Activated CD8-positive, alpha-beta T cell treated with anti-CD3 and anti-CD28 coated beads, Interleukin-2, amount 10 ng/mL, durations not matched to agents 7 days and 5 days (primary cell): Measurements from ENCODE around the gene SUSD2. TPM values are rescaled to one million over a fixed set of nuclear protein-coding genes. Genes with fewer than 3 reads are reported as not detected.
"Not testable (repeated sequence)": the region's sequence is repeated elsewhere in the genome, so short reads cannot be mapped to it uniquely, and the experiment has no call there.

Source experiments
- ATAC-seq: fragments of 150-1000 bp; cut with Tn5 transposase; one replicate; pipeline ENCODE4 v1.10.0; 2021; ENCODE audit warnings: moderate library complexity
- CTCF ChIA-PET: fragments of 350-600 bp; sonication (Branson Sonifier 250); formaldehyde crosslinking; loops from one replicate; lab custom pipeline; 2021; ENCODE audit warnings: antibody characterized with exemption; lab: Charles Lee
- POLR2A ChIA-PET: fragments of 350-600 bp; sonication (Branson Sonifier 250); formaldehyde crosslinking; loops from one replicate; lab custom pipeline; 2021; ENCODE audit warnings: antibody characterized with exemption; lab: Charles Lee
- DNase-seq: peaks from one replicate; pipeline ENCODE4 v3.0.0-alpha.2; 2020
- H3K27ac Mint-ChIP-seq: one replicate; pipeline ENCODE4 v1.8.0; 2021; ENCODE audit warnings: mild to moderate bottlenecking, mixed read lengths
- H3K27me3 Mint-ChIP-seq: one replicate; pipeline ENCODE4 v1.8.0; 2021; ENCODE audit warnings: low read depth, mixed read lengths
- H3K36me3 Mint-ChIP-seq: one replicate; pipeline ENCODE4 v1.8.0; 2021; ENCODE audit warnings: low read depth, mixed read lengths
- H3K4me1 Mint-ChIP-seq: one replicate; pipeline ENCODE4 v1.8.0; 2021; ENCODE audit warnings: low read depth, mixed read lengths
- H3K4me3 Mint-ChIP-seq: one replicate; pipeline ENCODE4 v1.8.0; 2021; ENCODE audit warnings: mild to moderate bottlenecking, mixed read lengths
- H3K9me3 Mint-ChIP-seq: one replicate; pipeline ENCODE4 v1.8.0; 2022; ENCODE audit warnings: mixed read lengths; ENCODE audit not compliant: insufficient read depth
- total RNA-seq, 2 experiments: library from RNA; stranded (reverse); gene quantifications; one replicate each; pipeline ENCODE4 v1.2.3, GENCODE V29; 2021

Gene SUSD2, protein sequence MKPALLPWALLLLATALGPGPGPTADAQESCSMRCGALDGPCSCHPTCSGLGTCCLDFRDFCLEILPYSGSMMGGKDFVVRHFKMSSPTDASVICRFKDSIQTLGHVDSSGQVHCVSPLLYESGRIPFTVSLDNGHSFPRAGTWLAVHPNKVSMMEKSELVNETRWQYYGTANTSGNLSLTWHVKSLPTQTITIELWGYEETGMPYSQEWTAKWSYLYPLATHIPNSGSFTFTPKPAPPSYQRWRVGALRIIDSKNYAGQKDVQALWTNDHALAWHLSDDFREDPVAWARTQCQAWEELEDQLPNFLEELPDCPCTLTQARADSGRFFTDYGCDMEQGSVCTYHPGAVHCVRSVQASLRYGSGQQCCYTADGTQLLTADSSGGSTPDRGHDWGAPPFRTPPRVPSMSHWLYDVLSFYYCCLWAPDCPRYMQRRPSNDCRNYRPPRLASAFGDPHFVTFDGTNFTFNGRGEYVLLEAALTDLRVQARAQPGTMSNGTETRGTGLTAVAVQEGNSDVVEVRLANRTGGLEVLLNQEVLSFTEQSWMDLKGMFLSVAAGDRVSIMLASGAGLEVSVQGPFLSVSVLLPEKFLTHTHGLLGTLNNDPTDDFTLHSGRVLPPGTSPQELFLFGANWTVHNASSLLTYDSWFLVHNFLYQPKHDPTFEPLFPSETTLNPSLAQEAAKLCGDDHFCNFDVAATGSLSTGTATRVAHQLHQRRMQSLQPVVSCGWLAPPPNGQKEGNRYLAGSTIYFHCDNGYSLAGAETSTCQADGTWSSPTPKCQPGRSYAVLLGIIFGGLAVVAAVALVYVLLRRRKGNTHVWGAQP
- 1 to 10 TPM; 1.3 to 1.9 TPM for total RNA-seq

DNA sequence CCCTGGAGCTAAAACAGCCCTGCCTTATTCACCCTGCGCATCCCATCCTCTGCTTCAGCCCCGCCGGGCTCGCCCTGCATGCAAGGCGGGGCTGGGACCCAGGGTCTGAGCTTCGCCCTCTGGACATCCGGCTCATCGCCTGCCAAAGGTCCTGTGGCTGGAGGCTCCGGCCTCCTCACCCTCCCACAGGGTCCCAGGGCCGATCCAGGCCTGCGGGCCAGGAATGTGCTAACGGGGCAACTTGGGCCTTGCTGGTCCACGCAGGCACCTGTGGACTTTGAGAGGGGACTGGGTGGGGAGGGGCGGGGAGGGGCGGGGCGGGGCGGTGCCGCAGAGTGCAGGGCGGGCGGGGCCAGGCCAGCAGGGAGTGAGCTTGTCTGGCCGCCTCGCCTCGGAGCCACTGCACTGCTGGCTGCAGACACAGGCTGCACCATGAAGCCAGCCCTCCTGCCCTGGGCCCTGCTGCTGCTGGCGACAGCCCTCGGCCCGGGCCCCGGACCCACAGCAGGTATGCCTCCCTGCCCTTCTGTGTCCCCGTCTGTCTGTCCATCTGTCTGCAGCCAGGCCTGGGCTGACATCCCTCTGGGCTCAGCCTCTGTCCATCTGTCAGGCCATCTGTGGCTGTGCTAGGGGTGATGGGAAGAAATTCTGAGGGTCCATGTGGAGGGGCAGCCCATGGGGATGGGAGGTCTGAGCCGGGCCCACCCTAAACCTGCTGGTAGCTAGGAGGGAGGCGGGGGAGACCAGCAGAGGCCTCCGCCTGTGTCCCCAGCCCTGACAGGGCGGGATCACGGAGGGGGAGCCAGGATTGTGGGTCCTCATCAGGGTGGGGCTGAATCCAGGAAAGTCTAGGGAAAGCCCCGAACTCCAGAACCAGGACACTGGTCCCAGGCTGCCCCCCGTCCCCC lies at the start of gene SUSD2:
Gene SUSD2, plus strand, starts transcription at position 400 of the 908 bp plus-strand sequence. Its CDS starts 33 bp downstream, at position 433.
- peaks cover 7% of the 10 kb centered on the region for H3K36me3 Mint-ChIP-seq

DNA sequence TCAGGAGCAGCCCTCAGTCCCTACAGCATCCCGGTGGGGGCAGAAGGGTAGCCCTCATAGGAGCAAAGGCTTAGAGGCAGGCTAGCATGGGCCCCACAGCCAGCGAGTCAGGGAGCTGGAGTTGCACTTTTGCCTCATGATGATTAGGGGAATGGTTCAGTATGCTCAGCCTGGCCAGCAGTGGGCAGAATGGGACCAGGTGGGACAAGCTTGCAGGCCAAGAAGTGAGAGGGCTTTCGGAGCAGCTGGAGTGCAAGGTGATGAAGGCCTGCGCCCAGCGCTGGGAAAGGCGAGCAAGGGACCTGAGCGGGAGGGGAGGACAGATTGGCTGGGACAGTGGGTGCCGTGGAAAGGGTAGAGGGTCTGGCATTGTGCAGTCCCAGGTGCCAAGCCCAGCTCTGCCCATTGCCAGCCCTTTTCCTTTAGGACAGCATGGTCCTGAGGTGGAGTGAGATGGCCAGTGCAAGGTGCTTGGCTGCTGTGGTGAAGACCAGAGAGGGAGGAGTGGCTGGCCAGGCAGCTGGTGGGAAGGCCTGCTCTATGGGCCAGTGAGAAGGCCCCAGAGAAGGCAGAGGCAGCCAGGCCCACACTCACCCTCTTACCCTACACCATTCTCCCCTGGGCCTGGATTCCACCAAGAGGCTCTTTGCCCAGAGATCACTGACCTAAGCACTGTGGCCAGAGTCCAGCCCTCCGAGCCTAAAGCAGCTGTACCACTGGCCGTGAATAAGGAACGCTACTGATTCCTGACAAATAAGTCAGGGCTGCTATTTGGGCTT lies 47.9 kb upstream of the SUSD2 start:
- Mint-ChIP-seq H3K9me3 (no peaks in the 10 kb centered on the region), H3K36me3 (peaks cover 40% of the 10 kb centered on the region), H3K4me1 (peaks cover 32% of the 10 kb centered on the region), H3K27ac (peak overlapping the region; percentile 71), H3K4me3 (no peak overlapping the region), H3K27me3 (no peaks in the 10 kb centered on the region)
- ChIA-PET CTCF (interaction anchor here (0.6 to 7.8 kb wide), 12 partner anchors 13 to 109 kb away, joined by 3 to 132 read pairs (median 4); no protein-coding TSS in a partner anchor), POLR2A (interaction anchor here (0.6 to 0.9 kb wide), 2 partner anchors 20 to 41 kb away, joined by 3 read pairs; no protein-coding TSS in a partner anchor)
- peak; percentile 57 for DNase-seq
- ATAC-seq, result peak; percentile 44

More for the DNA sequence above, at the start of gene SUSD2:
- Mint-ChIP-seq H3K27me3 (no peaks in the 10 kb centered on the region), H3K9me3 (no peaks in the 10 kb centered on the region), H3K27ac (no peak within 1 kb of the TSS), H3K4me1 (no peaks in the 10 kb centered on the region), H3K4me3 (no peak within 1 kb of the TSS)
- ATAC-seq, result no peak
- POLR2A ChIA-PET, result no interaction called here
- CTCF ChIA-PET, result interaction anchor here (0.5 to 1.4 kb wide), 2 partner anchors 25 to 178 kb away, joined by 3 to 5 read pairs; no protein-coding TSS in a partner anchor
- no peak for DNase-seq

DNA sequence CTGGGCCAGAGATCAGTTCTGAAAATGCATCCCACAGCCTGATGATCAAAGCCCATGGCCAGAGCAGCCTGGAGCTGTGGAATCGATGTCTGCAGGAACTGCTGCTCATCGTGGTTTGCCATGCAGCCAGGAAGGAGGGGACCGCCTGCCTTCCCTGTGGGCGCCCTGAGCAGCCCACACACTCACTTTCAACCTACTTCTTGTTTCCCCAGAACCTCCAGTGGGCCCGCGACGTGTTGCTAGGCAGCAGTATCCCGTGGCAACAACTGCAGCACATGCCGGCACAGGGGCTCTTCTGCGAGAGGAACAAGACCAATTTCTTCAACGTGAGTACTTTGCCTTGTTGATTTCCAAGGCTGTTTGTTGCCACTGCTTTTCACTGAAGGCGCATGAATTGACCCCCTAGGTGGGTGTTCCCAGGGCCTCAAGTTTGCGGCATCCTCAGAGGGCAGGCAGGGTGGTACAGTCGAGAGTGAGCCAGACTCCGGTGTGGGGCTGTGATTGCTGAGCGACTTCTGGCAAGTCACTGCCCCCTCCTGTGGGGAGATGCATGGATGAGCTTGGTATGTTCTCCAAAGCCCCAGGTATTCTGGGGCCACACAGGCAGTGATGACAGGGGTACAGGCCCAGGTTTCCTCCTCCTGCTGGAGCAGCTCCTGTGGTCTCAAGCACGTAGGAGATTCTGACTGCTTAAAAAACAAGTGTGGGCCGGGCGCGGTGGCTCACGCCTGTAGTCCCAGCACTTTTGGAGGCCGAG lies 47.0 kb upstream of the SUSD2 start:
- ChIA-PET POLR2A (interaction anchor here (0.7 to 1.2 kb wide), 2 partner anchors 22 to 23 kb away, joined by 3 to 5 read pairs; no protein-coding TSS in a partner anchor), CTCF (interaction anchor here (4.6 to 7.8 kb wide), 2 partner anchors 21 to 41 kb away, joined by 47 to 132 read pairs; no protein-coding TSS in a partner anchor)
- no peak overlapping the region for H3K4me3 Mint-ChIP-seq
- DNase-seq, result peak; percentile 84
- peaks cover 31% of the 10 kb centered on the region for H3K4me1 Mint-ChIP-seq
- H3K9me3 Mint-ChIP-seq, result no peaks in the 10 kb centered on the region
- peak; percentile 80 for ATAC-seq
- no peaks in the 10 kb centered on the region for H3K27me3 Mint-ChIP-seq
- H3K27ac Mint-ChIP-seq, result peak overlapping the region; percentile 65
- peaks cover 48% of the 10 kb centered on the region for H3K36me3 Mint-ChIP-seq

DNA sequence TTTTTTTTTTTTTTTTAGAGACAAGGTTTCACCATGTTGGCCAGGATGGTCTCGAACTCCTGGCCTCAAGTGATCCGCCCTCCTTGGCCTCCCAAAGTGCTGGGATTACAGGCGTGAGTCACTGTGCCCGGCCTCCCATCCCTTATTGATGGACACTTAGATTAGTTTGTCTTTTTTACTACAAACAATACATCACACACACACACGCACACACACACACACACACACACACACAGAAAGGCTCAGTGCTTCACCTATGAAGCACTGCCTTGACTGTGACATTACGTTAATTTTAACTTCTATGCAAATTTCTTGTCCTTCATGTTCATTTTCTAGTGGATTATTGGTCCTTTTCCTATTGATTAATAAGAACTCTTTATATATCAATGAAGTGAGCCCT lies 44.8 kb upstream of the SUSD2 start:
- peaks cover 50% of the 10 kb centered on the region for H3K4me1 Mint-ChIP-seq
- not testable (repeated sequence) for H3K27ac Mint-ChIP-seq

DNA sequence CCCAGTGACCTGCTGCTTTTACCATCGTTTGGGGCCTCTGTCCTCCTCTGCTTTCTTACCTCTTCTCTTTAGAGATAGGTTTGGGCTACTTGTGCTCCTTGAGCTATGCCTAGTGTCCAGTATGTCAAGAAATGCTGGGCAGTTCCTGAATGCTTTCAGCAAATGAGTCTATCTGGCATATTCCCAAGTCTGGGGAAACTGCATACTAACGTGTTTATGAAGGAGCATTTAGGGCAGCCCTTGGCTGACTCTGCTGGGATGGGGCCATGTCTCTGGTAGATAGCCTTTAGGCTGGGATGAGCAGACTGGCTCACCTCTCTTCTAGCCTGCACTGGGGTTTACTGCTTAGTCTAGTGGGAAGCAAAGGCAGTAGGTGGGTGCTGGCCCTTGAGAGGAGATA lies 43.7 kb upstream of the SUSD2 start:
- Mint-ChIP-seq H3K36me3 (peaks cover 58% of the 10 kb centered on the region), H3K9me3 (no peaks in the 10 kb centered on the region), H3K27ac (no peak overlapping the region), H3K27me3 (no peaks in the 10 kb centered on the region), H3K4me1 (peaks cover 60% of the 10 kb centered on the region), H3K4me3 (no peak overlapping the region)
- POLR2A ChIA-PET, result no interaction called here
- CTCF ChIA-PET, result interaction anchor here (7.8 kb wide), 1 partner anchor 18 kb away, joined by 132 read pairs; no protein-coding TSS in a partner anchor
- ATAC-seq, result no peak
- no peak for DNase-seq

More for the DNA sequence above, 44.8 kb upstream of the SUSD2 start:
- H3K36me3 Mint-ChIP-seq, result peaks cover 53% of the 10 kb centered on the region
- H3K27me3 Mint-ChIP-seq, POLR2A ChIA-PET, H3K9me3 Mint-ChIP-seq, H3K4me3 Mint-ChIP-seq, DNase-seq, ATAC-seq: not testable (repeated sequence)
- CTCF ChIA-PET, result interaction anchor here (0.6 to 7.8 kb wide), 2 partner anchors 19 to 241 kb away, joined by 3 to 132 read pairs; no protein-coding TSS in a partner anchor

DNA sequence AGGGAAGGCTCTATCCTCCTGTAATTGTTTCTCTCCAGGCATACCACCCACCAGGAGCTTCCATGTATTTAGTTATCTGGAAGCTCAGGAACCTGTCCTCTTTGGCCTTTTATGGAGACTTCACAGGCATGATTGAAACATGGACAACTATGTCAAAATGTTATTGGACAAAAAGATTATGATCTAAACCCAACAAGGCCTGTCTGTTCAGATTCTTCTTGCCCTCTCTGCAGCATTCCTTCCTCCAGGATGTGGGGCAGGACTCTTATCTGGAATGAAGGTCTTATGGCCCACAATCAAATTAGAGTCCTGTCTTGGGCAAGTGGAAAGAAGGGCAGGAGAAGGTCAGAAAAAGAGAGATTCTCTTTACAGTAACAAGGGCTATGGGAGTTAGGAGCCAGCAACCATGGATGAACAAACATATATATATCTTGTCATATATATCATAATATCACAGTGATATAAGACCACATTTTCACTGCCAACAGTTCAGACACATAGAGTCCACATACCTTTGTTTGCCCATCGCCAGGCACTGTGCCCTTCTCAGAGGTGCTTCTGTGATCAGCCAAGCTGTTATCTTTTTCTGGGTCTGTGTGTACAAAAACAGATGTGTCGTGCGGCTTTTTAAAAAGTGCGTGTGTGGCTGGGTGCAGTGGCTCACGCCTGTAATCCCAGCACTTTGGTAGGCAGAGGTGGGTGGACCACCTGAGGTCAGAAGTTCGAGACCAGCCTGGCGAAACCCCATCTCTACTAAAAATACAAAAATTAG lies 42.5 kb upstream of the SUSD2 start:
- CTCF ChIA-PET, result interaction anchor here (7.8 kb wide), 1 partner anchor 17 kb away, joined by 132 read pairs; no protein-coding TSS in a partner anchor
- peaks cover 61% of the 10 kb centered on the region for H3K36me3 Mint-ChIP-seq
- no peaks in the 10 kb centered on the region for H3K9me3 Mint-ChIP-seq
- peaks cover 61% of the 10 kb centered on the region for H3K4me1 Mint-ChIP-seq
- DNase-seq, result no peak
- no peak overlapping the region for H3K27ac Mint-ChIP-seq
- ATAC-seq, result no peak
- H3K27me3 Mint-ChIP-seq, result no peaks in the 10 kb centered on the region
- no peak overlapping the region for H3K4me3 Mint-ChIP-seq
- POLR2A ChIA-PET, result interaction anchor here (1.9 kb wide), 1 partner anchor 18 kb away, joined by 14 read pairs; no protein-coding TSS in a partner anchor

DNA sequence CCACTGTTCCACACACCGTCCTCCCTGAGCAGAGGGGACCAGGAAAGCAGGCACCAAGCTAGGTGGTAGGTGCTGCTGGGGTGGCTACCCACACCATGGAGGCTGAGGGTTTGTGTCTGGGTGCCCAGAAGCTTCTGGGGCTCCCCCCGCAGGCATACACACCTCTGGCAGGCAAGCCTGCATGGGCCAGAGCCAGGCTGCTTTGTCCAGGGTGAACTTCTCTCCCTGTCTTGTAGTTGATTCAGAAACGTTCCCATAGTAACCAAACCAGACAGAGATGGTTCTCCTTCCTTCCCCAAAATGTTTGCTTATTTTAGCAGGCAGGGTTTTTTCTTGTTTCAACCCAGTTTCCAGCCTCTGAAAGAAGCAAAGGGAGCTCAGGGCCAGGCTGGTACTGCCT lies 40.9 kb upstream of the SUSD2 start:
- Mint-ChIP-seq H3K36me3 (peaks cover 56% of the 10 kb centered on the region), H3K9me3 (no peaks in the 10 kb centered on the region), H3K27me3 (no peaks in the 10 kb centered on the region), H3K27ac (peak overlapping the region; percentile 21), H3K4me1 (peaks cover 66% of the 10 kb centered on the region), H3K4me3 (no peak overlapping the region)
- POLR2A ChIA-PET, result interaction anchor here (0.8 to 1.9 kb wide), 3 partner anchors 11 to 17 kb away, joined by 3 to 14 read pairs (median 3); no protein-coding TSS in a partner anchor
- CTCF ChIA-PET, result interaction anchor here (0.9 to 3.4 kb wide), 2 partner anchors 17 to 35 kb away, joined by 3 to 32 read pairs; no protein-coding TSS in a partner anchor
- DNase-seq (no peak), ATAC-seq (no peak)

DNA sequence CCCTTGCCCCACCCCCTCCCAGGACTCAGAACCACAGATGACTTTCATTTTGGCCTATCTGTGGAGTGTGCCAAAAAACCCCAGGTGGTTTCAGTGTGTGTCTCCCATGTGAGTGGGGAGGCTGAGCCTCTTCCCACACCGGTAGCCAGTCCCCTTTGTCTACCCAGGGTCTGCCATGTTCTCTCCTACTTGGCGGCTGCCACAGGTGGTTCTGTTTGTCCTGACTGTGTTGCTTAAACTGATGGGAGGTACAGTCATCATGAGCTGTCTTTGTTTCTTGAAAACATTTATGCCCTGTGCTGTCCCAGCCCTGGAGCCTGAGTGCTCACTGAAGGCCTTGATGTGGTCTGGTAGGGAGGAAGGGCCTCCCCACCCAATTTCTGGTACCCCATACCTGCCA lies 39.7 kb upstream of the SUSD2 start:
- no peaks in the 10 kb centered on the region for H3K9me3 Mint-ChIP-seq
- H3K36me3 Mint-ChIP-seq, result peaks cover 47% of the 10 kb centered on the region
- H3K4me3 Mint-ChIP-seq, result peak overlapping the region; percentile 47
- DNase-seq (peak; percentile 41), ATAC-seq (peak; percentile 62)
- POLR2A ChIA-PET, result interaction anchor here (0.6 to 1.2 kb wide), 2 partner anchors 12 to 15 kb away, joined by 3 read pairs; no protein-coding TSS in a partner anchor
- H3K27ac Mint-ChIP-seq, result peak overlapping the region; percentile 85
- CTCF ChIA-PET, result interaction anchor here (1.0 to 3.4 kb wide), 2 partner anchors 15 to 90 kb away, joined by 4 to 32 read pairs; no protein-coding TSS in a partner anchor
- no peaks in the 10 kb centered on the region for H3K27me3 Mint-ChIP-seq
- H3K4me1 Mint-ChIP-seq, result peaks cover 72% of the 10 kb centered on the region

DNA sequence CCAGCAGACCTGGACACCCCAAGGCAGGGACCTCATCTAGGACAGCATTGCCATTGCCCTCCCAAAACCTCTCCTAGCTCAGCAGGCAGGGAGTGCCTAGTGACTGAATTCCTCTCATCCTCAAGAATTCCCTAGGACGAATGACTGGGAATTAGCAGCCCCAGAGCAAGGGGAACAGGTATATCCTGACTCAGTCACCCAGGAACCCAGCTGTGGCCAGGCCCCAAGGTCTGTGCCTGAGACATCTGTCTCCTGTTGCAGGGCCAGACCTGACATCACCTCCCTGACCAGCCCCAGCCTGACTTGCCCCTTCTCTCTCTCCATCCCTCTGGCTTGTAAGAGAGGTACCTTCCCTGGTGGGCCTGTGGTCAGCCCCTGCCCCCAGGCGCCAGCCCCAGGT lies 39.0 kb upstream of the SUSD2 start:
- Mint-ChIP-seq H3K27ac (peak overlapping the region; percentile 85), H3K4me1 (peaks cover 77% of the 10 kb centered on the region)

More for the DNA sequence above, 39.0 kb upstream of the SUSD2 start:
- Mint-ChIP-seq H3K4me3 (no peak overlapping the region), H3K27me3 (no peaks in the 10 kb centered on the region), H3K36me3 (peaks cover 41% of the 10 kb centered on the region), H3K9me3 (no peaks in the 10 kb centered on the region)
- no peak for DNase-seq
- ChIA-PET CTCF (interaction anchor here (1.0 to 3.4 kb wide), 2 partner anchors 15 to 89 kb away, joined by 4 to 32 read pairs; no protein-coding TSS in a partner anchor), POLR2A (interaction anchor here (1.0 kb wide), 1 partner anchor 11 kb away, joined by 5 read pairs; no protein-coding TSS in a partner anchor)
- no peak for ATAC-seq
